Erythroblast (primary cell): ENCODE results near the gene CCDC71L.

Experiments
- GATA1 ChIP-seq: IDR thresholded peaks from 2 replicates; pipeline ENCODE4 v1.6.1; 2011; ENCODE audit warnings: low read depth, mild to moderate bottlenecking, control low read depth, low read length, moderate library complexity
- POLR2A ChIP-seq: IDR thresholded peaks from 2 replicates; pipeline ENCODE4 v1.6.1; 2011; ENCODE audit warnings: mild to moderate bottlenecking, low read length

DNA sequence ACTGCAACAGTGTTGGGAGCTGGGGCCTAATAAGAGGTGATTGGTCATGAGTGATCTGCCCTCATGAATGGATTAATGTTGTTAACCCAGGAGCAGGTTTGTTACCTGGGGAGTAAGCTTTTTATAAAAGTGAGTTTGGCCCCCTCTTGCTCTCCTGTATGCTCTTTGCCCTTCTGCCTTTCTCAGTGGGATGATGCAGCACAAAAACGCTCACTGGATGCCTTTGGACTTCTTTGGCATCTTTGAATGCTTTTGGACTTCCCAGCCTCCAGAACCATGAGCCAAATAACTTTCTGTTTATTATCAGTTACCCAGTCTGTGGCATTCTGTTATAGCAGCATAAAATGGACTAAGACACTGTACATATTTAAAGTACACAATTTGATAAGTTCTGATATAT is 48.5 kb downstream of the CCDC71L start:
- TF ChIP-seq POLR2A = no peak
- TF ChIP-seq GATA1 = no peak
